GM23248 (cell line): ENCODE results near the gene CMTR1. TPM values are rescaled to one million over a fixed set of nuclear protein-coding genes. Genes with fewer than 3 reads are reported as not detected.

Experiments
- DNase-seq: peaks from one replicate; pipeline ENCODE4 v3.0.0-alpha.2; 2015
- H2AFZ ChIP-seq: fragments of 200-600 bp; sonication (generic); 2 replicates; pipeline ENCODE4 v1.6.1; 2016; ENCODE audit warnings: antibody characterized with exemption
- H3F3A ChIP-seq: fragments of 200-600 bp; sonication (generic); 2 replicates; pipeline ENCODE4 v1.6.1; 2016; ENCODE audit warnings: mild to moderate bottlenecking, antibody characterized with exemption, mixed run types; ENCODE audit not compliant: insufficient read depth
- H3K27ac ChIP-seq: fragments of 200-600 bp; sonication (generic); 2 replicates; pipeline ENCODE4 v1.5.1; 2016; ENCODE audit warnings: mild to moderate bottlenecking
- H3K27me3 ChIP-seq: fragments of 200-600 bp; sonication (generic); replicated peaks from 2 replicates; pipeline ENCODE4 v1.6.1; 2016; ENCODE audit warnings: mild to moderate bottlenecking; ENCODE audit not compliant: insufficient read depth
- H3K36me3 ChIP-seq: fragments of 200-600 bp; sonication (generic); 2 replicates; pipeline ENCODE4 v1.6.1; 2016; ENCODE audit warnings: low read depth, mild to moderate bottlenecking
- H3K4me1 ChIP-seq: fragments of 200-600 bp; sonication (generic); 2 replicates; pipeline ENCODE4 v1.6.1; 2016; ENCODE audit warnings: mild to moderate bottlenecking; ENCODE audit not compliant: insufficient read depth
- H3K4me2 ChIP-seq: fragments of 200-600 bp; sonication (generic); one replicate; pipeline ENCODE4 v1.6.1; 2016; ENCODE audit warnings: mild to moderate bottlenecking; ENCODE audit not compliant: unreplicated experiment
- H3K4me3 ChIP-seq: fragments of 200-600 bp; sonication (generic); 2 replicates; pipeline ENCODE4 v1.5.1; 2016; ENCODE audit warnings: mild to moderate bottlenecking
- H3K79me2 ChIP-seq: fragments of 200-600 bp; sonication (generic); 2 replicates; pipeline ENCODE4 v1.6.1; 2016; ENCODE audit warnings: mild to moderate bottlenecking; ENCODE audit not compliant: insufficient read depth
- H3K9ac ChIP-seq: fragments of 200-600 bp; sonication (generic); 2 replicates; pipeline ENCODE4 v1.6.1; 2016; ENCODE audit warnings: mild to moderate bottlenecking
- H3K9me2 ChIP-seq: fragments of 200-600 bp; sonication (generic); 2 replicates; pipeline ENCODE4 v1.6.1; 2016; ENCODE audit warnings: mixed run types, mild to moderate bottlenecking, moderate library complexity; ENCODE audit not compliant: insufficient read depth
- H3K9me3 ChIP-seq: fragments of 200-600 bp; sonication (generic); one replicate; pipeline ENCODE4 v1.6.1; 2017; ENCODE audit warnings: low read depth
- H4K20me1 ChIP-seq: fragments of 200-600 bp; sonication (generic); 2 replicates; pipeline ENCODE4 v1.6.0; 2016; ENCODE audit not compliant: insufficient read depth
- EZH2 ChIP-seq: fragments of 200-600 bp; sonication (generic); IDR thresholded peaks from 2 replicates; pipeline ENCODE4 v1.6.1; 2018; ENCODE audit warnings: antibody characterized with exemption, mild to moderate bottlenecking; ENCODE audit not compliant: insufficient read depth, poor library complexity, severe bottlenecking
- EZH2phosphoT487 ChIP-seq: fragments of 200-600 bp; sonication (generic); IDR thresholded peaks from 2 replicates; pipeline ENCODE4 v1.6.1; 2018; ENCODE audit warnings: antibody characterized with exemption, moderate library complexity, mild to moderate bottlenecking, low read depth; ENCODE audit not compliant: insufficient read depth
- WGBS, 2 experiments: methylation state at CpG; one replicate each; pipeline ENCODE4 v1.1.6; 2015 to 2017; ENCODE audit warnings: low lambda C conversion rate in 2 of 2, low coverage in 1 of 2; ENCODE audit errors: missing lambda C conversion rate in 2 of 2; 5-methylcytosine and 5-hydroxymethylcytosine counted together
- in situ Hi-C: fragments of 300-500 bp; cut with MboI; formaldehyde crosslinking; loops from 2 replicates; pipeline ENCODE4 v1.15.0; 2020
- polyA plus RNA-seq: library from polyadenylated mRNA; unstranded; fragments of >200 nt; fragmentation: Nextera tagmentation; extraction: Ambion mirVana; gene quantifications from 2 replicates; pipeline ENCODE4 v1.2.1, GENCODE V29; 2016
- total RNA-seq: library from RNA; depleted of rRNA; stranded (reverse); fragments of >200 nt; shearing (Covaris generic); gene quantifications from 2 replicates; pipeline ENCODE4 v1.2.3, GENCODE V29; 2014; rRNA removed

CMTR1 gene
- total and polyA plus RNA-seq, 2 experiments from 2014 or later: 16.1 to 46.3 TPM

DNA sequence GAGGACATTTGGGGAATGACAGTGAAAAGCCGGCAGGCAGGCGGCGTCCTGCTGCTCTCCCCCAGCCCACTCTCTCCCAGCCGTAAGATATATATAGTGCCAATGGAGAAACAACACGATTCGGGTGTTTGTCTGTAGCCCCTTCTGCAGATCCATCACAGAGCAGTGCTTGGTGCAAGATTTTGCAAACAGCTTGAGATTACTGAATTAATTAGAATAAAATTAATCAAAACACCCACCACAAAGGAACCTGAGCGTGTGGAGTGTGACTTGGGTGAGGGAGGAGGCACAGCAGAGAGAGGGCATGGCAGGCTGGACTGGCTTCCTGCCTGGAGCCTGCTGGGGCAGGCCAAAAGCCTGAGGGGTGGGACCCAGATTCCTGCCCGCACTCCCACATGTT, 95.5 kb downstream of the CMTR1 start:
- H3F3A ChIP-seq: 0 out of 2 replicates have a peak, but pooled peaks cover 3% of the 10 kb centered on the region
- H3K9me2 ChIP-seq: no peaks in the 10 kb centered on the region
- no peaks in the 10 kb centered on the region for H3K36me3 ChIP-seq
- no peak overlapping the region for H2AFZ ChIP-seq
- H3K27ac ChIP-seq: no peak overlapping the region
- no peak overlapping the region for H3K4me2 ChIP-seq
- H3K79me2 ChIP-seq: no peaks in the 10 kb centered on the region
- no peaks in the 10 kb centered on the region for H3K4me1 ChIP-seq
- H3K9ac ChIP-seq: no peak overlapping the region
- H4K20me1 ChIP-seq: no peaks in the 10 kb centered on the region
- no peaks in the 10 kb centered on the region for H3K9me3 ChIP-seq
- TF ChIP-seq EZH2phosphoT487: no peak
- no peak for TF ChIP-seq EZH2
- peaks cover 36% of the 10 kb centered on the region for H3K27me3 ChIP-seq
- WGBS, 2 experiments: 7 to 11% methylated on average over 8 of the region's 8 CpGs
- in situ Hi-C loops: no loop called here
- no peak overlapping the region for H3K4me3 ChIP-seq
- no peak for DNase-seq

- Histone ChIP-seq H3K9me3 (no peaks in the 10 kb centered on the region), H4K20me1 (no peaks in the 10 kb centered on the region), H3K9ac (no peak overlapping the region), H3F3A (no peaks in the 10 kb centered on the region), H3K4me3 (no peak overlapping the region), H3K79me2 (no peaks in the 10 kb centered on the region), H3K27ac (no peak overlapping the region), H3K27me3 (peaks cover 54% of the 10 kb centered on the region), H3K9me2 (no peaks in the 10 kb centered on the region), H3K4me1 (no peaks in the 10 kb centered on the region), H3K36me3 (no peaks in the 10 kb centered on the region), H2AFZ (no peak overlapping the region), H3K4me2 (no peak overlapping the region)
- WGBS, 2 experiments: 5 to 23% methylated on average over 3 to 5 of the region's 5 CpGs
- peak; percentile 27 for DNase-seq
- in situ Hi-C loops: no loop called here
- TF ChIP-seq EZH2phosphoT487 (no peak), EZH2 (no peak)
These were observed 97.3 kb downstream of the CMTR1 start for GRCh38 chr6:37530297-37530696.

GRCh38 chr6:37531026-37531425, 98.0 kb downstream of the CMTR1 start:
- no peaks in the 10 kb centered on the region for H3K36me3 ChIP-seq
- H3K9ac ChIP-seq: no peak overlapping the region
- no peaks in the 10 kb centered on the region for H3K79me2 ChIP-seq
- no peak overlapping the region for H2AFZ ChIP-seq
- no peaks in the 10 kb centered on the region for H3K9me2 ChIP-seq
- no peak overlapping the region for H3K4me2 ChIP-seq
- peaks cover 61% of the 10 kb centered on the region for H3K27me3 ChIP-seq
- no peaks in the 10 kb centered on the region for H4K20me1 ChIP-seq
- no peak overlapping the region for H3K4me3 ChIP-seq
- TF ChIP-seq EZH2: no peak
- TF ChIP-seq EZH2phosphoT487: no peak
- H3K9me3 ChIP-seq: no peaks in the 10 kb centered on the region
- H3K4me1 ChIP-seq: no peaks in the 10 kb centered on the region; the same call in 1 of the 2 replicates
- in situ Hi-C loops: no loop called here
- no peak overlapping the region for H3K27ac ChIP-seq
- 69 to 71% methylated on average over 4 of the region's 4 CpGs for WGBS, 2 experiments
- DNase-seq: peak; percentile 22
- no peaks in the 10 kb centered on the region for H3F3A ChIP-seq

Other genes with a start within 250 kb of the CMTR1 start
- 5.0 and 12.1 TPM in 2 replicates for gene TBC1D22B, start 175.4 kb upstream of the CMTR1 start, total RNA-seq
- gene TBC1D22B, start 175.4 kb upstream of the CMTR1 start, polyA plus RNA-seq: 7.4 and 8.3 TPM in 2 replicates
- 1.2 and 4.6 TPM in 2 replicates for gene TMEM217, start 175.1 kb upstream of the CMTR1 start, total RNA-seq
- 4.4 and 6.5 TPM in 2 replicates for gene TMEM217, start 175.1 kb upstream of the CMTR1 start, polyA plus RNA-seq
- 21.6 and 34.2 TPM in 2 replicates for gene RNF8, start 79.2 kb upstream of the CMTR1 start, total RNA-seq
- 19.3 and 19.7 TPM in 2 replicates for gene RNF8, start 79.2 kb upstream of the CMTR1 start, polyA plus RNA-seq
- gene CCDC167, start 66.7 kb downstream of the CMTR1 start, total RNA-seq: 35.8 and 41.2 TPM in 2 replicates
- 48.1 and 51.0 TPM in 2 replicates for gene CCDC167, start 66.7 kb downstream of the CMTR1 start, polyA plus RNA-seq